Bone marrow (tissue), 2 donors: Measurements from ENCODE around the gene THEM5.

Experiments
- DNase-seq, 2 donors: peaks; one replicate each; lab custom pipeline; 2025; lab: John Stamatoyannopoulos, UW

Gene THEM5

GRCh38 chr1:151800830-151801229 lies 52.7 kb downstream of the THEM5 start:
- no peak for DNase-seq

- no peak for DNase-seq
Measured at GRCh38 chr1:151799179-151800022, 54.1 kb downstream of the THEM5 start.

GRCh38 chr1:151798571-151798970 lies 54.9 kb downstream of the THEM5 start:
- no peak for DNase-seq
